GM12801 (cell line): ENCODE results near the gene ANKFN1.

Experiments
- CTCF ChIP-seq: IDR thresholded peaks from one replicate; pipeline ENCODE4 v1.5.1; 2011; ENCODE audit warnings: control low read depth; ENCODE audit not compliant: insufficient read length; ENCODE audit errors: extremely low read depth

The ANKFN1 gene

DNA sequence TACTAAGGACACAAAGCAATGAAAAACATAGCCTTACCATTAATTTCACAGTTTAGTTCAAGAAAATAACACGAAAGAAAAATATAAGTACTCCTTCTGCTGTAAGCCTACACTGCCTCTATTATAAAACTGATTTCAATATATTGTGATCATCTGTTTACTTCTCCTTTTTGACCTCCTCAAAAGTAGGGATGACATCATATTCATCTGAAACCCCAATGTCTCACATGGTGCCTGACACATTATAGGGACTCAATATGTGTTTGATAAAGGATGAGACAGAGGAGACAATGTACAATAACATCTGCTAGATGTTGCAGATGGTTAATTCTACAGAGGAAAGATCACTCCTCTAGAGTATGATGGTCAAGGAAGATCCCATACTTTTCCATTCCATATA, 321.8 kb downstream of the ANKFN1 start:
- TF ChIP-seq CTCF = no peak

GRCh38 chr17:56478836-56479447, 325.7 kb downstream of the ANKFN1 start:
- TF ChIP-seq CTCF = no peak

GRCh38 chr17:56480501-56480900, 327.2 kb downstream of the ANKFN1 start:
- TF ChIP-seq CTCF = no peak

DNA sequence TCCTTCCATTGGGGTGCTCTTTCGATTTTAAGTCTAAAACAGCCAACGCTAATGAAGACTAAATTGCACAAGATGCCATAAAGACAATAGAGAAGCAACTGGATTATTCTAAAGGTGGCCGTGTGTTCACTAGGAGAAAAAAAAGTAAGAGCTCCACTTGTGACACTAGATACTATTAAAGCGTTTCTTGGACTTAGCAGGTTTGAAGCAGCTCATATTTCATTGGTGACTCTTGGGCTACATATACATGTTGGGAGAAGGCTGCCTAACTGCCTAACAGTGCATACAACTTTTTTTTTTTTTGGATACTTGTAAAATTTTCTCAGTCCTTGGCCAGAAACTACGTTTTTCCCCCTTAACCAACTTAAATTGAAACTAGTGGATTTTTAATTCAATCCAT, 328.4 kb downstream of the ANKFN1 start:
- TF ChIP-seq CTCF = no peak

DNA sequence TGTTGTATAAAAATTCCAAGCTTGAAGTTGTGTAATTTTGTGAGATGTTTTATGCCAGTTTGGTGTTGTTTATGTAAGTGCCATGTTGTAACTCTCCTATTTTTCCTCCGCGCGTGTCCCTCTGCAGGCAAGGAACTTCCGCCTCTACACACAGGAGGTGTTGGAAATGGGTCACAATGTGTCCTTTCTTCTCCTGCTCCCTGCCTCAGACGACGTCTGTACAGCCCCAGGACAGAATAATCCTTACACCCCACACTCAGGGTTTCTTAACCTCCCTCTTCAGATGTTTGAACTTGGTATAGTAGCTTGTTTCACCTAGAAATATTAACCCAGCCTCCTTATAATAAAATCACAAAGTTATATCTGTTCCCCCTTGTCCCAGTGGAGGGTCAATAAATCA, 329.0 kb downstream of the ANKFN1 start:
- no peak for TF ChIP-seq CTCF

- no peak for TF ChIP-seq CTCF
These were observed 333.5 kb downstream of the ANKFN1 start for GRCh38 chr17:56486732-56487131.

GRCh38 chr17:56488800-56489199, 335.5 kb downstream of the ANKFN1 start:
- no peak for TF ChIP-seq CTCF
